Thoracic aorta (tissue), 2 donors: ENCODE data around the gene TAL1. TPM values are rescaled to one million over a fixed set of nuclear protein-coding genes. Genes with fewer than 3 reads are reported as not detected.
"Not testable (repeated sequence)": the region's sequence is repeated elsewhere in the genome, so short reads cannot be mapped to it uniquely, and the experiment has no call there.

Experiments used
- ATAC-seq: fragments of 150-250 bp; one replicate; pipeline ENCODE4 v1.8.0; 2017; ENCODE audit warnings: low read depth; ENCODE audit not compliant: insufficient number of reproducible peaks, low FRiP score
- DNase-seq: peaks from one replicate; pipeline ENCODE4 v3.0.0-alpha.2; 2020; ENCODE audit warnings: low spot score
- H3K27ac ChIP-seq, 2 donors: fragments of 200-600 bp; sonication (generic); 1 replicate in 1 of 2; 2 replicates in 1 of 2; pipeline ENCODE4 v1.5.1; 2016; ENCODE audit warnings: mild to moderate bottlenecking in 2 of 2, moderate library complexity in 2 of 2
- H3K27me3 ChIP-seq: fragments of 200-600 bp; sonication (generic); replicated peaks from 2 replicates; pipeline ENCODE4 v1.6.0; 2016; ENCODE audit warnings: mild to moderate bottlenecking; ENCODE audit not compliant: insufficient read depth
- H3K36me3 ChIP-seq: fragments of 200-600 bp; sonication (generic); one replicate; pipeline ENCODE4 v1.5.1; 2016
- H3K4me1 ChIP-seq, 2 donors: fragments of 200-600 bp; sonication (generic); 1 replicate in 1 of 2; 2 replicates in 1 of 2; pipeline versions ENCODE4 v1.5.1 to v1.6.0; 2016; ENCODE audit warnings: low read depth in 2 of 2, mild to moderate bottlenecking in 1 of 2; ENCODE audit not compliant: control insufficient read depth in 1 of 2
- H3K4me3 ChIP-seq: fragments of 200-600 bp; sonication (generic); 2 replicates; pipeline ENCODE4 v1.5.1; 2016; ENCODE audit warnings: mild to moderate bottlenecking
- H3K9me3 ChIP-seq: fragments of 200-600 bp; sonication (generic); 2 replicates; pipeline ENCODE4 v1.5.1; 2016
- CTCF ChIP-seq: fragments of 200-600 bp; sonication (generic); IDR thresholded peaks from one replicate; pipeline ENCODE4 v1.5.1; 2019; ENCODE audit warnings: antibody characterized with exemption
- total RNA-seq, 2 donors: library from RNA; depleted of rRNA; stranded (reverse); fragments of >200 nt; gene quantifications; one replicate each; pipeline versions ENCODE4 v1.1.0 to v1.2.3, GENCODE V29; 2016

The TAL1 gene
- total RNA-seq = 1 to 10 TPM; 2.4 to 3.0 TPM

- Histone ChIP-seq H3K9me3 (no peaks in the 10 kb centered on the region), H3K4me3 (peak within 1 kb of the TSS; percentile 71), H3K27ac (no peak within 1 kb of the TSS), H3K27me3 (peaks cover 19% of the 10 kb centered on the region), H3K4me1 (peaks cover 9 to 16% of the 10 kb centered on the region in 2 donors), H3K36me3 (no peaks in the 10 kb centered on the region)
- peak; percentile 17 for ATAC-seq
- DNase-seq = no peak
- TF ChIP-seq CTCF = no peak
These were observed at the start of gene TAL1 for GRCh38 chr1:47232187-47232874. Gene TAL1, minus strand, starts transcription at chr1:47232225. Its CDS starts 6,337 bp downstream, at chr1:47225888.

- DNase-seq = no peak
- ATAC-seq = no peak
- Histone ChIP-seq H3K36me3 (no peaks in the 10 kb centered on the region), H3K27ac (no peak overlapping the region), H3K27me3 (no peaks in the 10 kb centered on the region), H3K4me1 (no peaks in the 10 kb centered on the region), H3K4me3 (no peak overlapping the region), H3K9me3 (no peaks in the 10 kb centered on the region)
- no peak for TF ChIP-seq CTCF
These were observed 48.1 kb upstream of the TAL1 start for GRCh38 chr1:47280142-47280541.

- Histone ChIP-seq H3K9me3 (no peaks in the 10 kb centered on the region), H3K4me1 (no peaks in the 10 kb centered on the region), H3K36me3 (no peaks in the 10 kb centered on the region), H3K27me3 (no peaks in the 10 kb centered on the region), H3K4me3 (no peak overlapping the region), H3K27ac (no peak overlapping the region)
- TF ChIP-seq CTCF = no peak
- DNase-seq = no peak
- ATAC-seq = no peak
These were observed 44.8 kb upstream of the TAL1 start for GRCh38 chr1:47276850-47277249.

- not testable (repeated sequence) for DNase-seq, ATAC-seq, H3K27me3 ChIP-seq, H3K4me1 ChIP-seq, H3K9me3 ChIP-seq, H3K27ac ChIP-seq, H3K4me3 ChIP-seq, H3K36me3 ChIP-seq
These were observed 43.8 kb upstream of the TAL1 start for GRCh38 chr1:47275811-47276210.

GRCh38 chr1:47265529-47265928, 33.5 kb upstream of the TAL1 start:
- not testable (repeated sequence) for ATAC-seq, H3K27ac ChIP-seq, H3K27me3 ChIP-seq, DNase-seq, H3K9me3 ChIP-seq, H3K4me3 ChIP-seq, H3K4me1 ChIP-seq, H3K36me3 ChIP-seq

GRCh38 chr1:47262787-47263413, 30.9 kb upstream of the TAL1 start:
- TF ChIP-seq CTCF = peak; percentile 50
- no peak overlapping the region for H3K27ac ChIP-seq
- no peak overlapping the region for H3K4me3 ChIP-seq
- no peak for DNase-seq
- no peaks in the 10 kb centered on the region for H3K27me3 ChIP-seq
- no peaks in the 10 kb centered on the region for H3K9me3 ChIP-seq
- ATAC-seq = no peak
- no peaks in the 10 kb centered on the region for H3K36me3 ChIP-seq
- H3K4me1 ChIP-seq = no peaks in the 10 kb centered on the region
